Stimulated activated naive CD8-positive, alpha-beta T cell treated with anti-CD3 and anti-CD28 coated beads, Interleukin-15, Interleukin-2, amounts not matched to agents 100 ng/mL and 50 ng/mL, for 24 hours (primary cell): ENCODE data around the gene SLC9A6.
"Not testable (repeated sequence)": the region's sequence is repeated elsewhere in the genome, so short reads cannot be mapped to it uniquely, and the experiment has no call there.

Source experiments
- H3K27ac Mint-ChIP-seq: one replicate; pipeline ENCODE4 v1.8.0; 2021; ENCODE audit warnings: mild to moderate bottlenecking, mixed read lengths
- H3K27me3 Mint-ChIP-seq: one replicate; pipeline ENCODE4 v1.8.0; 2021; ENCODE audit warnings: mixed read lengths
- H3K36me3 Mint-ChIP-seq: one replicate; pipeline ENCODE4 v1.8.0; 2021; ENCODE audit warnings: low read depth, mixed read lengths
- H3K4me1 Mint-ChIP-seq: one replicate; pipeline ENCODE4 v1.8.0; 2021; ENCODE audit warnings: low read depth, mixed read lengths
- H3K4me3 Mint-ChIP-seq: one replicate; pipeline ENCODE4 v1.8.0; 2021; ENCODE audit warnings: mild to moderate bottlenecking, mixed read lengths
- H3K9me3 Mint-ChIP-seq: one replicate; pipeline ENCODE4 v1.8.0; 2021; ENCODE audit warnings: mixed read lengths

SLC9A6 gene

DNA sequence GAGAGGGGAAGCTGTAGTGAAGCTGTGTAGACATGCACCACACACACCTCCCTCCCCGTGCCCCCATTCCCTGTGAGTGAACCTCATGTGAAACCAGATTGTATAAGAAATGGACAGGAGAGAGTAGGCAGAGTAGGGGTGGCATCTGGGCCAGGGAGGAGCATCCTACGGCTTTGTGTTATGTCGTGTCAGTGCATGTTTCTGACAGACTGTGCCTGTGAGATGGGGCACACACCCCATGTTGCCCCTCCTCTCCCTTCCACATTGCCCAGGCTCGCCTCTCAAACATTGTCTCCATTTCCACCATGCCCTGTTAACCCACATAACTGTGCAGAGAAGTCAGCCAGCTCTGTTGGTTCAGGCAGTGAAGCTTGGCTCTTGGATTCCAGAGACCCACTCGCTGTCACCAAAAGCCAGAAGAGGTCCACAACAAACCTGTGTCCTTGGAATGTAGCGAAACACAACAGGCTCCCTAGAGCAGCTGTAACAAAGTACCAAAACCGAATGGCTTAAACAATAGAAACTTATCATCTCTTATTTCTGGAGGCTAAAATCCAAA, 56.1 kb downstream of the SLC9A6 start:
- H3K4me1 Mint-ChIP-seq = no peaks in the 10 kb centered on the region
- H3K27me3 Mint-ChIP-seq = no peaks in the 10 kb centered on the region
- H3K27ac Mint-ChIP-seq = no peak overlapping the region
- H3K36me3 Mint-ChIP-seq = peaks cover 8% of the 10 kb centered on the region
- no peak overlapping the region for H3K4me3 Mint-ChIP-seq
- no peaks in the 10 kb centered on the region for H3K9me3 Mint-ChIP-seq

DNA sequence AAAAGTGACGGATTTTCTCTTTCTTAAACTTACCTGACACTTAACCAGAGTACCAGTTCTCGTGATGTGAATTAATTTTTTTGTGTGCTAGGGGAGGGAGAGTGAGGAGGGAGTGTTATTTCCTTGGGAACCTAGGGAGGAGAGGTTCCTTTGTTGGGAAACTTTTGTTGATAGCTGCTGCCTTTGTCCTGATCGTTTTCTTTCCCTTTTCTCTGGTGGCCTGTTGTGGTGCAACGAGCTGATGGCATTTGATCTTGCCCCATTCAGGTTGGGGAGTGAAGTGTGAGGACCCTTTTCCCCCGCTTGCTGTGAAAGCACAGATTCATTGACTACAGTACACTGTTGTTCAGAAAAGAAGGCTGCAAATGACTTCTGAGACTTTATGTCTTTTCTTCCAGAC, 59.8 kb downstream of the SLC9A6 start:
- H3K27ac Mint-ChIP-seq = no peak overlapping the region
- no peaks in the 10 kb centered on the region for H3K4me1 Mint-ChIP-seq
- H3K27me3 Mint-ChIP-seq = no peaks in the 10 kb centered on the region
- no peaks in the 10 kb centered on the region for H3K9me3 Mint-ChIP-seq
- H3K36me3 Mint-ChIP-seq = peaks cover 8% of the 10 kb centered on the region
- no peak overlapping the region for H3K4me3 Mint-ChIP-seq

DNA sequence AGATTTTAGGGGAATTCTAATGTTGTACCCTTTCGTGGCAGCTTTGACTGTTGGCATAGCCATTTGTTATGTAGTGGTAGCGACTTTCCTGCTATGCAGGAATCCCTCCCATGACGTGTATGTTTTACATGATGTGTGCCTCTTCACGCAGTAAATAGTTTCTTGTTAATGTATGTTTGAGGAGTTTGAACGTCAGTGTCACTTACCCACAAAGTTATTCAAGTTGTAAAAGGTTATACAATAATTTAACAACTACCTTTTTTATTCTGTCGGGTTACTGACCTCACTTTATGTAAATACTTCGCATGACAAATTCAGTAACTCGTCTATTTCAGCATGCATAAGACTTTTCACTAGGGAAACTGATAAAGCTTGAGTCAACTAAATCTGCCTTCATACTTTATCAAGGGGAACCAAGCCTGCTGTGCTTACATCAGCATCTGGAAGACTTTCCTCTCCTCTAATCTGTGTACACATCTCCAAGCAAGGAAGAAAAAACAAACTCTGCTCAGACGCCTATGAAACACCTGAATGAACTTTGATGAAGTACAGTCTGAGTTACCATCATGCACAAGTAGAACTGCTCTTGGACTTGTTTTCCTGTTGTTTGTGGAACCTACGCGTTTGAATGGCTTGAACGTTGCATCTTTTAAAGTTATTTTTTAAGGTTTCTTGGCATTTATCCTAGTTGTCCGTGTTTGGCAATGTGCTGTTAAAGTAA, 61.2 kb downstream of the SLC9A6 start:
- no peak overlapping the region for H3K27ac Mint-ChIP-seq
- no peaks in the 10 kb centered on the region for H3K27me3 Mint-ChIP-seq
- H3K9me3 Mint-ChIP-seq = no peaks in the 10 kb centered on the region
- H3K4me1 Mint-ChIP-seq = no peaks in the 10 kb centered on the region
- no peak overlapping the region for H3K4me3 Mint-ChIP-seq
- peaks cover 3% of the 10 kb centered on the region for H3K36me3 Mint-ChIP-seq

DNA sequence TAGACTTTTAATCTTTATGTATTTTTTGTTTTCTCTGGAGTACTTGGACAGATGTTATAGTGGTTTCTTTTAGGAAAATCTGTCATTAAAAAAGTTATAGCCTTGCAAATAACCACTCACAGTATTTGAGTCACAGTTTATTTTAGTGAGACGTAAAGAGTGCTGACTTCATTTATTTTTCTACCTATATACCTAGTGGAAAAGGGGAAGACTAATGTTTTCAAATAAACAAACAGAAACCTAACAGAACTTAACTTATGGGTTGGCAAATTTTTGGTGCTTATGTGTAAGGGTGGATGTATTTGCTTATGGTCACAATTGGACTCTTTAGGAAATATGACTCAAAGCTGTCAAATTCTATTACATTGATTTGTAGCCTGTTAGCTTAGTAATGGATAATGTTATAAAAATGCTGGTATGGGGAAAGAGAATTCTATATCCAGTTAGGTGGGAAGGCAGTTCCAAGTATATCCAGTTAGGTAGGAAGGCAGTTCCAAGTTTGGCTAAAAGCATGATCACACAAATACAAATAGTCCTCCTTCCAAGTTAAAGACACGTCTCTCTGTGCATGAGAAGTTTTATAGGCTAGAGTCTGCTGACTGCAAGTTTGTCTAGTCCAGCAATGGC, 61.9 kb downstream of the SLC9A6 start:
- H3K27ac Mint-ChIP-seq = no peak overlapping the region
- H3K36me3 Mint-ChIP-seq = peaks cover 3% of the 10 kb centered on the region
- no peaks in the 10 kb centered on the region for H3K27me3 Mint-ChIP-seq

DNA sequence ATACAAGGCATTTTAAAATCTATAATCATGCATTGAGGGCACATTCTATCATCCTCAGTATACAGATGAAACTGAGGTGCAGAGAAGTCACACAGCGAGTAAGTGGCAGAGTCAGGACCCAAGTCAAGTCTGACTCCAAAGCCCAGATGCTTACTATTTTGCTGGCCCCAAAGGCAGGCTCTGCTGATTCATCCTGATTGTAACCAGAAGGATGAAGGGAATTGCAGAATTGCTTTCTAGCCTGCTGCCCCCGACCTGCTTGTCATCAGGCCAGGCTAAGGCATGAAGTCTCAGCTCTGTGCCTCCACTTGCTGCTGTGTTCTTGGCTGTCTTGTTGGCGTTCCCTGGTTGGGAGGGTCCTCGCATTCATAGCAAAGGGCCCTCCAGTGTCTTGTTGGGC, 62.7 kb downstream of the SLC9A6 start:
- no peak overlapping the region for H3K4me3 Mint-ChIP-seq
- no peaks in the 10 kb centered on the region for H3K27me3 Mint-ChIP-seq
- H3K4me1 Mint-ChIP-seq = no peaks in the 10 kb centered on the region
- no peaks in the 10 kb centered on the region for H3K9me3 Mint-ChIP-seq
- H3K27ac Mint-ChIP-seq = no peak overlapping the region
- H3K36me3 Mint-ChIP-seq = peaks cover 3% of the 10 kb centered on the region

More for the DNA sequence above, 61.9 kb downstream of the SLC9A6 start:
- Mint-ChIP-seq H3K4me1 (no peaks in the 10 kb centered on the region), H3K4me3 (no peak overlapping the region), H3K9me3 (no peaks in the 10 kb centered on the region)

DNA sequence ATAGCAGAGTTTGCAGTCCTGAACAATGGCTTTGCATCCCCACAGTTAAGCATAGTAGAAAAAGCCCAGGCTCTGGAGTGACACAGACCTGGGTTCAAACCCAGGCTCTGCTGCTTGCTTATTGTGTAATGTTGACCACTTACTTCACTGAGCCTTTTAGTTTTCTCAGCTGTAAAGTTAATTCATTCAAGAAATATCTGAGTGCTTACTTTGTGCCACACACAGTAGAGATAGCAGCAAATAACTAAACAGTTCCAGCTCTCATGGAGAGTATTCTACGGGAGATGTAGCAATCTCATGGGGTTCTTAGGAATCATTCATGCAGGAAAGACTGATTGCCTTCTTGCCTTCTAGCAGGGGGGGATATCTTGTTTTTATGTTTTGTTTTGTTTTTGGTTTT, 63.2 kb downstream of the SLC9A6 start:
- H3K4me3 Mint-ChIP-seq = no peak overlapping the region
- no peaks in the 10 kb centered on the region for H3K4me1 Mint-ChIP-seq
- H3K27ac Mint-ChIP-seq = no peak overlapping the region
- H3K27me3 Mint-ChIP-seq = no peaks in the 10 kb centered on the region
- H3K9me3 Mint-ChIP-seq = no peaks in the 10 kb centered on the region
- peaks cover 3% of the 10 kb centered on the region for H3K36me3 Mint-ChIP-seq

DNA sequence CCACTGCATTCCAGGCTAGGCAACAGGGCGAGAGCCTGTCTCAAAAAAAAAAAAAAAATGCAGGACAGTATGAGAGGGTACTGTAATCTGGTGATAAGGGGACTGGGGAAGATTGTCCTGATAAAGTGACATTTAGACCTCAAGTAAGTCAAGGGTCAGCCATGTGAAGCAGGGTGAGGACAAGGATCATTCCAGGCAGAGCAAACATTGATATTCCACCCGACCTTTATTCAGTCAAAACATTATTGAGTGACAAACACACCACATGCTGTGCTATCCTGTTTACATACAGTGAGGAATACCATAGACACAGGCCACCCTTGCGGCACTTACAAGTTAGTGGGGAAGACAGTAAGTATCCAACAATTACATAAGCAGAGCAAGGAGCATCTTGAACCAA, 64.4 kb downstream of the SLC9A6 start:
- no peak overlapping the region for H3K27ac Mint-ChIP-seq
- no peaks in the 10 kb centered on the region for H3K9me3 Mint-ChIP-seq
- no peak overlapping the region for H3K4me3 Mint-ChIP-seq
- no peaks in the 10 kb centered on the region for H3K36me3 Mint-ChIP-seq
- H3K27me3 Mint-ChIP-seq = no peaks in the 10 kb centered on the region
- no peaks in the 10 kb centered on the region for H3K4me1 Mint-ChIP-seq

DNA sequence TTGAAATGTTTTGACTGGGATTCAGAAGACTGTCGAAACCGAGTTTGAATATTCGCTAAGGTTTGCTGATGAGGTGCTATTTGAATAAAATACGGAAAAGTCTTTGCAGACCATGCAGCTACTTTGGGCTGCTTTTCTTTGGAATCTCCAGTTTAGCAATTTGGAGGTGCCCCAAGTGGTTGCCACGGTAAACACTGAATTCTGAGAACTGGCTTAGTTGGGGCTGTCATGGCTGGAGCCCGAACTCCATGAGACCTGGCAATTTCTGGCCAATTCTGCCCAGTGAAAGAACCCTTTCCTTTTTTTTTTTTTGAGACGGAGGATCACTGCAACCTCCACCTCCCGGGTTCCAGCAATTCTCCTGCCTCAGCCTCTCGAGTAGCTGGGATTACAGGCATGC, 65.6 kb downstream of the SLC9A6 start:
- H3K27ac Mint-ChIP-seq, H3K9me3 Mint-ChIP-seq, H3K4me1 Mint-ChIP-seq, H3K36me3 Mint-ChIP-seq, H3K4me3 Mint-ChIP-seq, H3K27me3 Mint-ChIP-seq: not testable (repeated sequence)

DNA sequence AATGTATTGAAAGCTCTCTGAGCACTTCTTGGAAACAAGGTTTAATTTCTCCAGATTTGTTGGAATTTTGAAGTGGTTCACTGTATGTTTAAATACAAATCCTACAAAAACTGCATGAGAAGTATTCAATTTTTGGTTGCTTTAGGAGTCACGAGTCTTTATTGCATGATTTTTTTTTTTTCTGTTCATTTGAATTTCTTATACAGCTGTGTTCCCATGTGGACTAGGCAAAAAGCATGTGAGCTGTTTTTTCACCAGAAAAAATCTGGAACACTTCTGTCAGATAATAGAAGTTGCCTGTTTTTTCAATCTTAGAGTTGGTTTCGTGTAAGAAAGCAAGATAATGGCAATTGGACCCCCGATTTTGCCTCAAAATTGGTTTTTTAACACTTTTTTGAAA, 66.4 kb downstream of the SLC9A6 start:
- Mint-ChIP-seq H3K9me3 (no peaks in the 10 kb centered on the region), H3K27ac (no peak overlapping the region), H3K36me3 (no peaks in the 10 kb centered on the region), H3K27me3 (no peaks in the 10 kb centered on the region), H3K4me3 (no peak overlapping the region), H3K4me1 (peaks cover 5% of the 10 kb centered on the region)

DNA sequence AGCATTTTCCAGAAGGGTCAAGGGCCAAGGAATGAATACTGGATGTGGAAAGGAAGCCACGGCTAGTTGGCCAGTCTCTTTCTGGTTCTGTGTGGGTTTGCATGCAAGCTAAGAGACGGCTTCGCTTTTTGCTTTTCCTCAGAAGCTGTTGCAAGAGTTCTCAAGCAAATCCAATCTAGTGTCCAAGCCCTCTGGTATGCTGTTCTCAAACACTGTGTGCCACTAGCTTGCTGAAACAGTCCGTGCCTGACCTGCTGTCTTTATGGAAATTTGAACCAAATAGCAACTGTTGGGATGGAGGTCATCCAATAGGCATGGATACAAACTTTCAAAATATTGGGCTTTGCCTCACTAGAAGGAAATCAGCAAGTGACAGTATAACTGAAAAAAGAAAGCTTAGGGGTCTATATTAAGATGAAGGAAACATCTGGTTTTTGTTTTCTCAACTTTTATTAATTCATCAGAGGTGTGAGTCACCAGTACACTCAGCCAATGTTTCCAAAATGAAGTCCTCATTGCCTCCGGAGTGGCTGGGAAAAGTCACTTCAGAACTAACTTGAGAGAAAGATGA, 70.5 kb downstream of the SLC9A6 start:
- H3K36me3 Mint-ChIP-seq = no peaks in the 10 kb centered on the region
- no peak overlapping the region for H3K4me3 Mint-ChIP-seq
- H3K4me1 Mint-ChIP-seq = peaks cover 9% of the 10 kb centered on the region
- no peak overlapping the region for H3K27ac Mint-ChIP-seq
- no peaks in the 10 kb centered on the region for H3K27me3 Mint-ChIP-seq
- no peaks in the 10 kb centered on the region for H3K9me3 Mint-ChIP-seq

DNA sequence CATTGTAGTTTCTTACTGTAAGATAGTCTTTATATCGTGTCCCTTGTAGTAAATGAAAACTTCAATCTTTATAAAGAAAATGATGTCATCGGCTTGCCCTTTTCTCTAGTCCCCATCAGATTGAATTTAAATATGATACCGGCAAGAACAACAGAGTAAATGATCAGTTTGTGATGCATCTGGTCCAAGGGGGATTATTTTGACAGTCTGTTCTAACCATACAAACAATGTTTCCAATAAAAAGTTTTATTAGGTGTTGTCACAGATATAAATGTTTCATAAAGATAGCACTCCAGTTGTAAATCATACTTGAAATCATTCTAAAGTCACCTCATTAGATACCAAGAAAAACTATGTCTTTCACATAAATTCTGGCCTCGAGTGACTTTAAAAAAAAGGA, 72.3 kb downstream of the SLC9A6 start:
- Mint-ChIP-seq H3K9me3 (no peaks in the 10 kb centered on the region), H3K4me1 (peaks cover 9% of the 10 kb centered on the region), H3K4me3 (no peak overlapping the region), H3K36me3 (no peaks in the 10 kb centered on the region), H3K27me3 (no peaks in the 10 kb centered on the region), H3K27ac (no peak overlapping the region)

DNA sequence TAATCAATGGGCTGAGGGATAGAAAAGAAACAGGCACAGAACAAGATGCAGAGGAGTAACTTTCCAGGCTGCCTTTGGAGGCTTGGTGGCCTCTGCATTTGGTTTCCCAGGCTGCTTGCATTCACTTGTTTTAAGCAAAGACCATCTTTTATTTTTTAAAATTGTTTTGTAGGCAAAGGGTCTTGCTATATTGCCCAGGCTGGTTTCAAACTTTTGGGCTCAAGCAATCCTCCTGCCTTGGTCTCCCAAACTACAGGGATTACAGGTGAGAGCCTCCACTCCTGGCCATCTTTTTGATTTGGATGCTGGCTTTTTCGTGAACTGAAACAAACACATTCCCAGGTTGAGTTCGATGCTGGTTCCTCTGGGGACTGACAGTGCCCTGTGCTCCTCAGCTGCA, 74.1 kb downstream of the SLC9A6 start:
- H3K9me3 Mint-ChIP-seq = no peaks in the 10 kb centered on the region
- no peak overlapping the region for H3K4me3 Mint-ChIP-seq
- no peak overlapping the region for H3K27ac Mint-ChIP-seq
- H3K36me3 Mint-ChIP-seq = no peaks in the 10 kb centered on the region
- peaks cover 11% of the 10 kb centered on the region for H3K4me1 Mint-ChIP-seq
- H3K27me3 Mint-ChIP-seq = no peaks in the 10 kb centered on the region

DNA sequence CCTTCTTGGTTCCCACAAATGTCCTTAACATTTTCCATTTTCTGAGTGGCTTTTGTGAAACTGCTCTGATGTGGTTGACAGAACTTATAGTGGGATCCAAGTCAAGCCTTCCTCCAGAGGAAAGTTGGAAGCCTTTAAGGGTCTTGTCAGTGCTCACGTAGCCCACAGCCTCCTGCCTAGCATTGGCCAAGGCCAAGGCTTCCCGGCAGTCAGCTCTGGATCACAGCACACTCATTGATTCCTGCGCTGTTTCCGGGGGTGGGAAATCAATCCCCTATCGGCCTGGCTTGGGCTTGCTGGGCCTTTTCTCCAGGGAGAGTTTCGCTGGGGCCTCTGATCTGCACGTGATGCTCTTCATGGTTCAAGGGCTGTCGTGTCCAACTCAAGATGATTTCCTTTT, 76.1 kb downstream of the SLC9A6 start:
- Mint-ChIP-seq H3K9me3 (no peaks in the 10 kb centered on the region), H3K27ac (no peak overlapping the region), H3K27me3 (no peaks in the 10 kb centered on the region), H3K4me3 (no peak overlapping the region), H3K36me3 (no peaks in the 10 kb centered on the region), H3K4me1 (peaks cover 24% of the 10 kb centered on the region)

DNA sequence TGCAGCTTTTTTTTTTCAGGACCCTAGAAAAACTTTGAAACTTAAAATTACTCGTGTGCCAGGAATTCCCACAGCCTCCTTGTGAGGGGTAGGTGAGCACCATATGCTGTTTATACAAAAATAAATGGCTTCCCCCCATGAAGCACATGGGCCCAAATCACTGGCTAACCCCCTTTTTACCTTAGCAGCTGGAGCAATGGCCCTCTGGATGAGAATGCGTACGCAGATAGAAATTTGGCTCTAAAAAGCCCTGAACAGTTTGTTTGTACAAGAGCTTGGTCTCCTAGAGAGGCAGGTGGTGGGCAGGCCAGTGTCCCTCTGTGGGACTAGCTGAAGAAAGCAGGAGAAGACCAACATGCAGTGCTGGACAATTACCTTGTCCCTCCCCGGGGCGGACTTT, 76.5 kb downstream of the SLC9A6 start:
- no peaks in the 10 kb centered on the region for H3K27me3 Mint-ChIP-seq
- H3K4me1 Mint-ChIP-seq = peaks cover 20% of the 10 kb centered on the region
- no peaks in the 10 kb centered on the region for H3K36me3 Mint-ChIP-seq
- H3K27ac Mint-ChIP-seq = no peak overlapping the region
- no peaks in the 10 kb centered on the region for H3K9me3 Mint-ChIP-seq
- H3K4me3 Mint-ChIP-seq = no peak overlapping the region

DNA sequence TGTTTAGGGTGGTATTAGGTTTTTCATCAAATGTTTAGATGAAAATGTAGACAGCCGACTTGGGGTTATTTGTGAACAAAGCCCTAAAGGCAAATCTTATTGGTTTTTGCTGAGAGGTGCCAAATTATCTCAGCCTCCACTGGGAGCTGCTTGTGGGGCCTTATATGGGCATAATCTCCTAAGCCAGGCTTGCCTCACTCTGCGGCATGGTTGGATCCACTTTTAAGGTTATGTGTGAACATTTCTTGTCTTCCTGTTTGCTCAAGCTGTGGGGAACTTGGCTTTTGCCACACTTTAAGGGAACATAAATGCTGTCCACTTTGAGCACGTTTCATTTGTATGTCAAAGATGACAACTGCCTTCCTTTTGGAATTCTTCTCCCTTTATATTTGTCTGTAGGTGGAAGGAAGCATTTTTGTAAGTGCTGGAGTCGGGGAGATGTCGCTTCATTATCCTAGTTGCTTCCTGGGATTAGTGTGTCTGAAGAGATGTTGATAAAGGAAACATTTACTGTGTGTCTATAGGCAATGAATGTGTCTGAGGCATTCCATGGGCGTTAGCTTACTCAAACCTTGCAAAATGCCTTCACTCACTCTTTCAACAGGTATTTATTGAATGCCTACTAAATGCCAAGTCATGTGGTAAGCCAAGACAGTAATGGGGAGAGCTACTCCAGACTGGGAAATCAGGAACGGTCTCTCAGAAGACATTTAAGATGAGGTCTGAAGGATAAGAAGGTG, 78.3 kb downstream of the SLC9A6 start:
- no peaks in the 10 kb centered on the region for H3K9me3 Mint-ChIP-seq
- H3K4me3 Mint-ChIP-seq = no peak overlapping the region
- H3K27ac Mint-ChIP-seq = no peak overlapping the region
- no peaks in the 10 kb centered on the region for H3K27me3 Mint-ChIP-seq
- peaks cover 17% of the 10 kb centered on the region for H3K4me1 Mint-ChIP-seq
- no peaks in the 10 kb centered on the region for H3K36me3 Mint-ChIP-seq
